Activated CD4-positive, CD25-positive, alpha-beta regulatory T cell treated with anti-CD3 and anti-CD28 coated beads, Interleukin-2, amount 50 U/mL, for 72 hours (primary cell): ENCODE data around the gene PCDHGA5.
"Not testable (repeated sequence)": the region's sequence is repeated elsewhere in the genome, so short reads cannot be mapped to it uniquely, and the experiment has no call there.

ENCODE experiments used
- DNase-seq: peaks from one replicate; pipeline ENCODE4 v3.0.0; 2021

PCDHGA5 gene

DNA sequence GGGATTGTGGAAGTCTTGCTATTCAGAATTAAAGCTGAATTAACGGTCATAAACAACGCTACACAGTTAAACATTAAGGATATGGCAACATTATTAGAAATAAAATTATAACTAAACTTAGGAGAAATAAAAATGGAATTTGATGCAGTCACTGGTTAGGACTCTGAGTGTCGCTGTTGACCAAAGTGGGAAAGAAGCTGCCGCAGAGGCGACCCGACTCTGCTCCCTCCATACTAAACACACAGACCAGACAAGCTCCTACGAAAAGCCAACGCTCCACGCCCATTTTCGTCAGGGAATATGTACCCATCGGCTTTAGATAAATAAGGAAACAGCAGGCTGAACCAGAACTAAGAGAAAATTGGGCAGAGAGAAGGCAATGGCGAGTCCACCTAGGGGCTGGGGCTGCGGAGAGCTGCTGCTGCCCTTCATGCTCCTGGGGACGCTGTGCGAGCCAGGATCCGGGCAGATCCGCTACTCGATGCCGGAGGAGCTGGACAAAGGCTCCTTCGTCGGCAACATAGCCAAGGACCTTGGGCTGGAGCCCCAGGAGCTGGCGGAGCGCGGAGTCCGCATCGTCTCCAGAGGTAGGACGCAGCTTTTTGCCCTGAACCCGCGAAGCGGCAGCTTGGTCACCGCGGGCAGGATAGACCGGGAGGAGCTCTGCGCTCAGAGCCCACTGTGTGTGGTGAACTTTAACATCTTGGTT, at the start of gene PCDHGA5:
Gene PCDHGA5 (plus strand): TSS at position 211 of the 709 bp plus-strand sequence. CDS start 169 bp downstream, at position 380.
- no peak for DNase-seq

DNA sequence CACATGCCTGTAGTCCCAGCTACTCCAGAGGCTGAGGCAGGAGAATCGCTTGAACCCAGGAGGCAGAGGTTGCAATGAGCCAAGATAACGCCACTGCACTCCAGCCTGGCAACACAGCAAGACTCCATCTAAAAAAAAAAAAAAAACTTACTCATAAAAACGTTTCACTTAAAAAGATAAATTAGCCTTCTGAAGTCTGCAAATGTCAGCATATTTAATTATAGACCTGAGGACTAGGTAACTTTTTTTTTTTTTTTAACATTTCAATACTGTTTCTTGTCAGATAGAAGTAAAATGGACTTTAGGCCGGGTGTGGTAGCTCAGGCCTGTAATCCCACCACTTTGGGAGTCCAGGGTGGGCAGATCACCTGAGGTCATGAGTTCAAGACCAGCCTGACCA, 47.0 kb upstream of the PCDHGA5 start:
- not testable (repeated sequence) for DNase-seq

DNA sequence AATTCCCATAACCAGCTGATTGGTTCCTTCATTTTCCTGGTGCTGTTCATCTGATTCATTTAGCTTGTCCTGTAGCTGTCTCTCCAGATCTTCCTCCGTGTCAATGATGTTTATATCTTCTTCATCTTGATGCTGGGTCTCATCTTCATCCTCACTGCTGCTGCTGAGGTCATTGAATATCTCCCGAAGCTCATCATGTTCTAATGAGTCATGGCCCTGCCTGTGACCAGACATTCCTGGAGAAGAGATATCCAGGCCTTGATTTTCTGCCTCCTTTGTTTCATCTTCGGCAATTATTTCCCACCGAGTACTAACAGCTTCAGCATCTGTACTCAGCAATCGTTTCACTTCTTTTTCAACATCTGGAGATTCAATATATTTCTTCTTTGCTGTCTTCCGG, 44.8 kb upstream of the PCDHGA5 start:
- no peak for DNase-seq

DNA sequence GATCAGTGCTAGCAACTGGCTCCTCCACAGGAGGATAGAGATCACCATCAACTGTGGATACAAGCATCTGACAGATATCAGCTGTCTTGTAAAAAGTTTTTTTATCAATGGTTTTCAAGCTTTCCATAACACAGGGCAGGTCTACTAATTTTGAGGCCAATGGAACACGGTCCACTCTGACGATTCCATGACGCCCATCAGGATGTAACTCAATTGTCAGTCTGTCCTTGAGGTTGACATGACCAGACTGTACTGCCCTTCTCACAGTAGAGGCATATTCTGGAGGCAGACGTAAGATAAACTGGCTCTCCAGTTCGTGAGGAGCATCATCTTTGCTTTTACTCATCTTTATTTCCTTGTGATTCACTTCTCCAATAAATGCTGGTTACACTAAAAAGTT, 44.3 kb upstream of the PCDHGA5 start:
- no peak for DNase-seq

DNA sequence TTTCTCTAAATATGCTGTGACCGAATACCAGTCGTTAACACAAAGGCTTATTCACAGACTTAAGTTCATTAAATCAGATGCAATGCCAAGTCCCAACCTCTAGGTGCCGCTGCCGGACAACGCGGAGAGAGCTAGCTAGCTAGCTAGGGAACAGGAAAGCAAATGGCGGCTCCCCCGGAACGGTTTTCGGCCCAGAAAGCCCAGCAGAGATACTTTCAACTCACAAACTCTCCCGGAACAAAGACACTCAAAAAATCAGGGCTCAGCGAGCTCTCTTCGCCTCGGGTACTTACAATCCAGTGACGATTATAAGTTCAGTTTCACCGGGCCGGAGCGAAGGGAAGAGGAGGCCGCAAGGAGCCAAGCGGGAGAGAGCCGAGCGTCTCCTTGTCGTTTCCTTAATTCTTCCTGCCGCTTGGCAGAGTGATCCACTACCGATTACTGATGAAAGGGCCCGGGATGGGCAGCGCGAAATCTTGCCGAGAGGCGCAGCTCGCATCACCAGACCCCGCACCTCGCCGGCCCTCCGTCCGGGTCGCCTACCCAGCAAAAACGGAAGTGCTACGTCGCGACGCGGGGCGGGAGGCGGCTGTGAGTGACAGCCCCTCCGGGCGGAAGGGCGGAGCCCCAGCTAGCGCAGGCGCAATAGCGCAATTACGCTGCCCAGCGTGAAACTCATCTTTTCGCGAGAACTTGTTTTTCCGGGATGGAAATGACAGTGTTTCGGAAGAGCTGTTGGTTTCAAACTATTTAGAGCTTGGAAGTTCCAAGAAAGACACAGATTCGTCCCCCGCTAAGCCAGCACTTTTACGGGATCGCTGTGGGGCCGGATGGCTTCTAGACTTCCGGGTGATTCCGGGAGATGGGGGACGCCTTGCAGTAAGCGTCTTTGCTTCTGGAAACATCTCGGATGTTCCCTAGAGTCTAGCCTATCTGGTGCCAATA, 43.5 kb upstream of the PCDHGA5 start, which contains the start of gene TAF7:
Gene TAF7 (minus strand): TSS at position 560 of the 945 bp plus-strand sequence. CDS start 740 bp downstream, outside the sequence.
- DNase-seq, result peak; percentile 93

DNA sequence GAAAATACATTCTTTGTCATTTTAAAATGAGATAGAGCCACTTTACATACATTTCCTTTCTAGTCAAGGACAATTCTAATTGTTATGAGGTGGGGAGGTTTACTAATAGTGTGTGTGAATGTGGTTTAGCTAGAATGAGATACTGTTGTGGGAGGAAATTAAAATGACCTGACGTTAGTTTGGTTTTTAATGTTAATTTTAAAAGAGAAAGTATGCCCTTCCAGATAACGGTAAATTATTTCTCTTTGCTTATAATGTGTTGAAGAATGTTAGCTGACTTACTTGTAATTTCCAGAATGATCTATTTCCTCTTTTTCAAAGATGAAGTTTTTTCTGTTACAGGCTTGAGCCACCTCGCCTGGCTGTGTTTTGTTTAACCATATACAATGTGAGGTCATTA, 41.7 kb upstream of the PCDHGA5 start:
- DNase-seq, result no peak

DNA sequence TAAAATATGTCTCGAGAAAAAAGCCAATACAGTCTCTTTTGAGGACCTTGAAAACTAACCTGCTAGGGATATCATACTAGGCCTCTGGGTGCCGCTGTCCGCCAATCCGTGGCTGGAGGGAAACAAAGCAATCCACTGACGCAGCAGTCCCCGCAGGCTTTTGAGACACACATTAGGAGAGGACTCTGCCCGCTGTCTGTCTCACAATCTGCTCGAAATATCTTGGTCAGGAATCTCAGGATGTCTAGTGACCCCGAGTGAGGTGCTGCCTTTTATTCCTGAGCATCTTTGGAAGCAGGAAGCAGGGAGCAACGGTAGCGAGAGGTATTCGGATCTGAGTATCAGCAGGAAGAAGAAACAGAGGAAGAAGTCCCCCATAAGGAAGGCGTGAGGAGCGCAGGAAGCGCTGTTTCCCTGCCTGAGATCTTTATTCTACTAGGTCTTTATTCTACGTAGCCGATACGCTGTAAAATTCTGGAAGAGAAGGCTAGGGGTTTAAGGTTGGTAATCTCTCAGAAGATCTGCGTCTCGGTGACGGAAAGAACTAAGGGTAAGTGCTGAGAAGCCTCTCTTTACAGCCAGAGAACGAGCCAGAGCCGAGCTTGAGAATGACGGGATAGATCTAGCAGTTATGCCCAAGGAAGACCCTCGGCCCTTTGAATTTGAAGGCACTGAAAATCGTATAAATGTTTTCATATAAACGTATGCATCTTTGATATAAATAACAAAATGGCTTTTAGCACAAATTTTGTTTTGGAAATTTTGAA, 37.7 kb upstream of the PCDHGA5 start:
- peak; percentile 52 for DNase-seq

DNA sequence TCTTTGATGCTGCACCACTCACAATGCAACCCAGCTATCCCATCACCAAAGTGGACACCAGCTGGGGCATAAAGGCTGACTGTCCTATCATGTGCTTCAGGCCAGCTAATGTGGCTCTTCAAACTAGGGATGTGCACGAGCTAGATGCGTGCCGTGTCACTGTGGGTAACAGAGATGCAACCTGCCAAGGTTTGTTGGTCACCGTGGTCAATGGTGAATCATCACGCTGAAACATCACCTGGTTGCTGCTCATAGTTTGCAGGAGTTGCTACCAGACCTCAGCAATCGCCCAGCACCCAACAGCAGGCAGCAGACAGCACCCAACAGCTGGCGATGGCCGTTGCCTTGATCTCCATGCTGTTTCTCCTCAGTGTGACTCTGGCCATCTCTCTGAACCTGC, 35.7 kb upstream of the PCDHGA5 start:
- DNase-seq, result no peak

DNA sequence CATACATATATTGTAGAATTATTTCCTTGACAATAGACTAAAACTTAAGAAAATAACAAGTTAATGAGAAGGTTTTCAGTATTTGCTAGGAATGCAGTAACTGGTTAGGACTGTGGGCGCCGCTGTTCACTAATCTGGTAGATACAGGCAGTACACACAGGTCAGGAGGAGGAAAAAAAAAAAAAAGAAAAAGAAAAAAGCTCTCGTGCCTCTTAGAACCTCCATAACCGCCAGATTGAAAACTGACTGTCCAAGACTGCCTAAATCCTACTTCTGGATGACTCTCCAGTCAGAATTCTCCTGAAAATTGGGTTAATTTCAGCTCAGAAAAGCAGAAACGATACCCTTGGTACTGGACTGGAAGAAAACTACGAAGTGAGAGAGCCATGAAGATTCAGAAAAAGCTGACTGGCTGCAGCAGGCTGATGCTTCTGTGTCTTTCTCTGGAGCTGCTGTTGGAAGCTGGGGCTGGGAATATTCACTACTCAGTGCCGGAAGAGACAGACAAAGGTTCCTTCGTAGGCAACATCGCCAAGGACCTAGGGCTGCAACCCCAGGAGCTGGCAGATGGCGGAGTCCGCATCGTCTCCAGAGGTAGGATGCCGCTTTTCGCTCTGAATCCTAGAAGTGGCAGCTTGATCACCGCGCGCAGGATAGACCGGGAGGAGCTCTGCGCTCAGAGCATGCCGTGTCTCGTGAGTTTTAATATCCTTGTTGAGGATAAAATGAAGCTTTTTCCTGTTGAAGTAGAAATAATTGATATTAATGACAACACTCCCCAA, 33.5 kb upstream of the PCDHGA5 start, which contains the start of gene PCDHGA1:
Gene PCDHGA1 (plus strand): TSS at position 216 of the 782 bp plus-strand sequence.
- DNase-seq, result no peak

DNA sequence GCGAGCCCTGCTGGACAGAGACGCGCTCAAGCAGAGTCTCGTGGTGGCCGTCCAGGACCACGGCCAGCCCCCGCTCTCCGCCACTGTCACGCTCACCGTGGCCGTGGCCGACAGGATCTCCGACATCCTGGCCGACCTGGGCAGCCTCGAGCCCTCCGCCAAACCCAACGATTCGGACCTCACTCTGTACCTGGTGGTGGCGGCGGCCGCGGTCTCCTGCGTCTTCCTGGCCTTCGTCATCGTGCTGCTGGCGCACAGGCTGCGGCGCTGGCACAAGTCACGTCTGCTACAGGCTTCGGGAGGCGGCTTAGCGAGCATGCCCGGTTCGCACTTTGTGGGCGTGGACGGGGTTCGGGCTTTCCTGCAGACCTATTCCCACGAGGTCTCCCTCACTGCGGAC, 31.4 kb upstream of the PCDHGA5 start:
- not testable (repeated sequence) for DNase-seq

DNA sequence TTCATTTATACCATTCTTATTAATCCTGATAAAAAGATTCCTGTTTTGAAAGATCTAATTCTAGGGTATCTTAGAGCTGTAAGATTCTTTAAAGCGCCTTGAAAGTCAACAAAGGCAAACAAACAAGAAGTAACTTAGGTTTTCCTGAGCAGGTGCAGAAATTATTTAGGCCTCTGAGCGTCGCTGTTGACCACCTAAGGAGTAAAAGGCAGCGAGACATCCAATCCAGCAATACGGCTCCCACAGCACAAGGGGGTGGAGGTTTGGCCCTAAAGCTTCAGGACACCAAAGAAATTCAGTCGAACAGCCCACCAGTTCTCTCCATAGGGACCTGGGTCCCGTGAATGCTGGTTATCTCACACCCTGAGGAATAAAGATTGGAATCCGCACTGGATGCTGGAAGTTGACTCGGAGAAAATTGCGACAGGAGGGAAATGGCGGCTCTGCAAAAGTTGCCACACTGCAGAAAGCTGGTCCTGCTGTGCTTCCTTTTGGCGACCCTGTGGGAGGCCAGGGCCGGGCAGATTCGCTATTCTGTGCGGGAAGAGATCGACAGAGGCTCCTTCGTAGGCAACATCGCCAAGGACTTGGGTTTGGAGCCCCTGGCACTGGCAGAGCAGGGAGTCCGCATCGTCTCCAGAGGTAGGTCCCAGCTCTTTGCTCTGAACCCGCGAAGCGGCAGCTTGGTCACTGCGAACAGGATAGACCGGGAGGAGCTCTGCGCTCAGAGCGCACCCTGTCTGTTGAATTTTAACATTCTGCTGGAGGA, 25.2 kb upstream of the PCDHGA5 start, which contains the start of gene PCDHGA2:
Gene PCDHGA2 (plus strand): TSS at position 223 of the 769 bp plus-strand sequence.
- DNase-seq, result no peak

DNA sequence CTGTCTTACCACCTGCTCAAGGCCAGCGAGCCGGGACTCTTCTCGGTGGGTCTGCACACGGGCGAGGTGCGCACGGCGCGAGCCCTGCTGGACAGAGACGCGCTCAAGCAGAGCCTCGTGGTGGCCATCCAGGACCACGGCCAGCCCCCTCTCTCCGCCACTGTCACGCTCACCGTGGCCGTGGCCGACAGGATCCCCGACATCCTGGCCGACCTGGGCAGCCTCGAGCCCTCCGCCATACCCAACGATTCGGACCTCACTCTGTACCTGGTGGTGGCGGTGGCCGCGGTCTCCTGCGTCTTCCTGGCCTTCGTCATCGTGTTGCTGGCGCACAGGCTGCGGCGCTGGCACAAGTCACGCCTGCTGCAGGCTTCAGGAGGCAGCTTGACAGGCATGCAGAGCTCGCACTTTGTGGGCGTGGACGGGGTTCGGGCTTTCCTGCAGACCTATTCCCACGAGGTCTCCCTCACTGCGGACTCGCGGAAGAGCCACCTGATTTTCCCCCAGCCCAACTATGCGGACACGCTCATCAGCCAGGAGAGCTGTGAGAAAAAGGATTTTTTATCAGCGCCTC, 23.1 kb upstream of the PCDHGA5 start:
- not testable (repeated sequence) for DNase-seq

DNA sequence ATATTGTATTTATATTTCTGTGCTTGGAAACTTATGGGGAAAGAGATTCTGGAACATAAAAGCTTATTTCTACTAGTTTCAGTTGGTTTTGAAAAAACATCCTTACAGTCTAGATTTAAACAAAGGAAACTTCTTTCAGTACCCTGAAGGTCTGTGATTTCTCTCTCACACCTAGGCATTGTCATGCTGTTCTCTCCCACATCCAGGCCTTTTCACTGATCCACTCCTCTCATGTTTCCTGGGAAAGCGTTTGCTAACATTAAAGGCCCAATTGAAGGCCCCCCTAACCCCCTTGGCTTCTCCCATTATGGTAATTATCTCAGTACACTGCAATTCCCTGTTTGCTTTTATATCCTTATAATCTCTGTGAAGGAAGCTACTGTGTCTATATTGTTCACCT, 21.2 kb upstream of the PCDHGA5 start:
- no peak for DNase-seq

DNA sequence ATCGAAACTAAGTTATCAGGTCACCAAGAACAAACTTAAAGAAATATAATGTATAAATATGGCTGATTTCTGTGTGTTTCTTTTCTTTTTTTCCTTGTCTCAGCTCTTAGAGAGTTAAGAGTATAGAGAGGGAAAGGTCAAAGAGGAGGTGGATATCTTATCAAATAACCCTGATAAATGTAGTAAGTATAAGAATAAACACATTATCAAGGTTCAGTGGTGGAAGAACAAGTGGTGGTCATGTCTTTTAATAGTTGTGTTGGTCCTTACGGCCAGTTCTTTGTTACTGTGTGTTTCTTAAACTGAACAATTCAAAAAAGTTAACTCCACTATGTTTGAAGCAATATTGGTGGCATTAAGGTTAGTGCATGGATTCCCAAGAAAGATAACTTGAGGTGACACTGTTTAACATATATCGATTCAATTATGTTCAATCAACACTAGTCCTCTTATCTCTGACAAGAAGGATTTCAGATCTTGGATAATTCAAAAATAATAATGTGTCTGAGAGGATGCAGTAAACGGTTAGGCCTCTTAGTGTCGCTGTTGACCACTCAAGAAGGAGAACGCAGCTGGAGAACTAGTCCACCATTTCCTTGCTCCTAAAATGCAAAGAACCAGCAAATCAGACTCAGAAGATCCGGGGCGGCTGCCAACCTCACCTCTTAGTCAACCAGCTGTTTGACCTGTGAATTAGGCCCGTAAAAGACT, 20.6 kb upstream of the PCDHGA5 start, which contains the start of gene PCDHGA3:
Gene PCDHGA3 (plus strand): TSS at position 588 of the 711 bp plus-strand sequence. CDS start 205 bp downstream, outside the sequence.
- no peak for DNase-seq

DNA sequence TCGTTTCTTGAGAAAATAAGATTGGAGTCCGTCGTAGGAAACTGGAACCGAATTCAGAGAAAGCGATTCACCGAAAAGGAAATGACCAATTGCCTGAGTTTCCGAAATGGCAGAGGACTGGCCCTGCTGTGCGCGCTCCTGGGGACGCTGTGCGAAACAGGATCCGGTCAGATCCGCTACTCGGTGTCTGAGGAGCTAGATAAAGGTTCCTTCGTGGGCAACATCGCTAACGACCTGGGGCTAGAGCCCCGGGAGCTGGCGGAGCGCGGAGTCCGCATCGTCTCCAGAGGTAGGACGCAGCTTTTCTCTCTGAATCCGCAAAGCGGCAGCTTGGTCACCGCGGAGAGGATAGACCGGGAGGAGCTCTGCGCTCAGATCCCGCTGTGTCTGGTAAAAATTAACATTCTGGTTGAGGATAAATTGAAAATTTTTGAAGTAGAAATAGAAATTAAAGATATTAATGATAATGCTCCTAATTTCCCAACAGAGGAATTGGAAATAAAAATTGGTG, 20.0 kb upstream of the PCDHGA5 start:
- DNase-seq, result no peak

DNA sequence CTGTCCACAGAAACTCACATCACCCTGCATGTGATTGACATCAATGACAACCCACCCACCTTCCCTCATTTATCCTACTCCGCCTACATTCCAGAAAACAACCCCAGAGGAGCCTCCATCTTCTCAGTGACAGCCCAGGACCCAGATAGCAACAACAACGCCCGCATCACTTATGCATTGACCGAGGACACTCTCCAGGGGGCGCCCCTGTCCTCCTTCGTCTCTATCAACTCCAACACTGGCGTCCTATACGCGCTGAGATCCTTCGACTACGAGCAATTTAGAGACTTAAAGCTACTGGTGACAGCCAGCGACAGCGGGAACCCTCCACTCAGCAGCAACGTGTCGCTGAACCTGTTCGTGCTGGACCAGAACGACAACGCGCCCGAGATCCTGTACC, 18.6 kb upstream of the PCDHGA5 start:
- no peak for DNase-seq

DNA sequence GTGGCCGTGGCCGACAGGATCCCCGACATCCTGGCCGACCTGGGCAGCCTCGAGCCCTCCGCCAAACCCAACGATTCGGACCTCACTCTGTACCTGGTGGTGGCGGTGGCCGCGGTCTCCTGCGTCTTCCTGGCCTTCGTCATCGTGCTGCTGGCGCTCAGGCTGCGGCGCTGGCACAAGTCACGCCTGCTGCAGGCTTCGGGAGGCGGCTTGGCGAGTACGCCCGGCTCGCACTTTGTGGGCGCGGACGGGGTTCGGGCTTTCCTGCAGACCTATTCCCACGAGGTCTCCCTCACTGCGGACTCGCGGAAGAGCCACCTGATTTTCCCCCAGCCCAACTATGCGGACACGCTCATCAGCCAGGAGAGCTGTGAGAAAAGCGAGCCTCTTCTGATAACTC, 17.9 kb upstream of the PCDHGA5 start:
- not testable (repeated sequence) for DNase-seq

DNA sequence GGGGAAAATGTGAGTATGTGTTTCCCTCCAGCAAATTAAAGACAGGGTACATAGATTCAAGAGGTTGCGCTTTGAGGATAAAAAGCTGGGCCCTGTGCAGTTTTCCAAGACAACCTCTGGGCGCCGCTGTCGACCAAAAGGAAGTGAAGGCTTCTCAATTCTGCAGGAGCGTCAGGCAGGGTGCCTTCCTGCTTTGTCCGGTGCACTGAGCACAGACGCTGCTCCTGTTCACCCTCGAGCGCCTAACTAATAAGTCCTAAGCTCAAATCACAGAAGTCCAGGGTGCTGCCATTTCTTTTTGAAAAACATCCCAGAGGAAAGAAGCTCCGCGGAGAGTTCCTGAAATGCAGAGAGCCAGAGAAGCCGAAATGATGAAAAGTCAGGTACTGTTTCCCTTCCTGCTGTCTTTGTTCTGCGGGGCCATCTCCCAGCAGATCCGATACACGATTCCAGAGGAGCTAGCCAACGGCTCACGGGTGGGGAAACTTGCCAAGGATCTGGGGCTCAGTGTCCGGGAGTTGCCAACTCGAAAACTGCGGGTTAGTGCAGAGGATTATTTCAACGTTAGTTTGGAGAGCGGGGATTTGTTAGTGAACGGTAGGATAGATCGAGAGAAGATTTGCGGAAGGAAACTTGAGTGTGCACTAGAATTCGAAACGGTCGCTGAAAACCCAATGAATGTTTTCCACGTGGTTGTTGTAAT, 13.9 kb upstream of the PCDHGA5 start, which contains the start of gene PCDHGB1:
Gene PCDHGB1 (plus strand): TSS at position 183 of the 703 bp plus-strand sequence. CDS start 162 bp downstream, at position 345.
- DNase-seq, result no peak

DNA sequence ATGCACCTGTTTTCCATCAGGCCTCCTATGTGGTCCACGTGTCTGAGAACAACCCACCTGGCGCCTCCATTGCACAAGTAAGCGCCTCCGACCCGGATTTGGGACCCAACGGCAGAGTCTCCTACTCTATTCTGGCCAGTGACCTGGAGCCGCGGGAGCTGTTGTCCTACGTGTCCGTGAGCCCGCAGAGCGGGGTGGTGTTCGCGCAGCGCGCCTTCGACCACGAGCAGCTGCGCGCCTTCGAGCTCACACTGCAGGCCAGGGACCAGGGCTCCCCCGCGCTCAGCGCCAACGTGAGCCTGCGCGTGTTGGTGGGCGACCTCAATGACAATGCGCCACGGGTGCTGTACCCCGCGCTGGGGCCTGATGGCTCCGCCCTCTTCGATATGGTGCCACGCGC, 12.4 kb upstream of the PCDHGA5 start:
- DNase-seq, result no peak
